GM21619 (cell line): Measurements from ENCODE around the gene ACLY.
"Not testable (repeated sequence)": the region's sequence is repeated elsewhere in the genome, so short reads cannot be mapped to it uniquely, and the experiment has no call there.

Experiments
- ATAC-seq: cut with Tn5 transposase; IDR thresholded peaks from one replicate; pipeline ENCODE4 v1.9.1; 2021; ENCODE audit not compliant: unreplicated experiment

Gene ACLY

DNA sequence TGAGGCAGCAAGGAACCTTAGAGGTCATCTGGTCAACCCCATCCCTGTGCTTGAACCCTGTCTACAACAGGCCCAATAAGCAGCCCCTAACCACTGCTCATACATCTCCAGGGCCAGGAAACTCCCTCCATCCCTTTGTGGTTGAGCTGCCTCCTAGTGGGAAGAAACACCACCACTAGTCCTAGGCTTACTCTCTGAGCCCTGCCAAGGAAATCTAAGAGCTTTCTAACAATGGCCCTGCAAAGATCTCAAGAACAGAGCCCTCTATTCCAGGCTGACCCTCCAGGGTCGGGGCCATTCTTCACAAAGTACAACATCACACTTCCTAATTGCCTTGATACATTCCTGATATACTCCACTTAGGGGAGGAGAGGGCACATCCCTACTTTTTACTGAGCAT, 5.8 kb downstream of the ACLY start:
- no peak for ATAC-seq

DNA sequence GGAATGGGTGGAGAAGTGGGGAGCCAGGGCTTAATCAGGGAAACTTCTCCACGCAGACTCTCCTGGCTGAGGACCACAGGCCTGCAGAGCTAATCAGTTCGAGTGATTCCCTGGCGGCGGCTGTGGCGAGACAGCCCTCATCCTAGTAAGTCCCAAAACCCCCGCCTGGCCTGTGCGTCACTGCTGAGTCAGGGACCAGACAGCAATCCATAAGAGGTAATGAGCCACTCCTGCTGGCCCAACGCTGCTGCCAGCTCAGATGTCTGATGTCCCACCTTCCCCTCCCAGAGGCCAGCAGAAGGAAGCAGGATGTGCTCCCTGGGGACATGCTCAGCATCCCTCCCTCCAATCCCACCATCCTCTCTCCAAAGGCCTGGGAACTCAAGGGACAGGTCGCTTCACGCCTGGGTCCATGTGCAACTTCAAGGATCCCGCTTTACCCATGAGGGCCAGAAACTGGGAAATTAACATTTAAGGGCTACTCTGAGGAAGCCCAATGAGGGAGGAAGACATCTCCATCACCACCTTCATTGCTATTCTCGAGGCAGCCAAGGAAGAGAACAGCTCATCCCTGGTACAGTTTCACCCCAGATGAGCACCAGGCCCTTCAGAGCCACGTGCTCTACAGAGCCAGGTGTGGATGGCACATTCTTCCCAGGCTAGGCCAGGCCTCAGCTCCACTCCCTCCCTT, 7.9 kb downstream of the ACLY start:
- ATAC-seq = no peak

DNA sequence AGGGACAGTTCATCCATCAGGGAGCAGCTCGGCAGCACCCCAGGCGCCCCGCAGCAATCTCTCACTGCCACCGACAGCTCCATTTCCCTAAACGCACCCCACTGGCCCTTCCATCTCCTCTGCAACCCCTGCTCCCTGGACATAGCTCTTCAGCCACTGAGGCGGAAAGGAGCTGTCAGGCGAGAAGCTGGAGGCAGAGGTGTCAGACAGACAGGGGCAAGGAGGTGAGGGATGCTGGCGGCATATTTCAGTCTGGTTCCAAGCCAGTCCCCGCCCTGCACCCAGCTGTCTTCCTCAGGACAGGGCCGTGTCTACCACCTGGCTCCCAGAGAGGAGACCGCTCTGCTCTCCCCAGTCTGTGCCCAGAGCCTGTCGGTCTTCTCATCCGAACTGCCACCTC, 9.7 kb downstream of the ACLY start:
- ATAC-seq = no peak

DNA sequence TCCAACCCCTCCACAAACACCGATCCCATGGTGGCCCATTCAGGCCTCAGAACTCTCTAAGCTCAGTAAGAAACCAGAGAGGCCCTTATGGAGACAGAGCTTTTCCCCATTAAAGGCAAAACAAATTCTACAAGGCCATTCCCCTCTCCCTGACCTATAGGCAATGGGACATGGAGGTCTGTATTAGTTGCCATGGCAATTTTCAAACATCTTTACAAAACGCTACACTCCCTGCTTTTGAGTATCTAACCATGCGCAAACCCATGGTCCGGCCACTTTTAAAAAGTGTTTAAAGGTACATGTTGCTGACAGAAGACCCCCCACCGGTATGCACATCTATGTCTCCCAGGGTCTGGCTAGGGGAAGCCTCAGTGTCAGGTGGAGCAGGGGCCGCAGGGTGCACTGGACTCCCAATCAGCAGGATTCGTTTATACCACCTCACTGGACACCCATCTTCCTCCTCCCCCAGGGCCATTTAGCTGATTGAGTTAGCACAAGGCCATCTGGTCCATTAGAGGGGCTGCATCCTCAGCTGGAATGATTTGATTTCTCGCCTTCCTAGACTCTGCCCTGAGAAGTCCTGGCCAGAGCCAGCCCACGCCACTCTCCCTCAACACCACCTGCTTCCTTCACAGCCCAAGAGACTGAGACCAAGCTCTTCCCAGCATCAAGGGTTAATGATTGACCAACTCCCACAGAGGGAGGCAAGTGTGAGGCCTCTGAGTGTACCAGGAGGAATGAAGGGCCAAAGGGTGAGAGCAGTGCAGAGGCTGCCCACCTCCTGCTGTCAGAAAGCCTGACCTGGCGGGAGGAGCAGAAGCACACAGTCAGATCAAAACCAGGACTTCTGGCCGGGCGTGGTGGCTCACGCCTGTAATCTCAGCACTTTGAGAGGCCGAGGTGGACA, 10.9 kb downstream of the ACLY start:
- ATAC-seq = no peak

DNA sequence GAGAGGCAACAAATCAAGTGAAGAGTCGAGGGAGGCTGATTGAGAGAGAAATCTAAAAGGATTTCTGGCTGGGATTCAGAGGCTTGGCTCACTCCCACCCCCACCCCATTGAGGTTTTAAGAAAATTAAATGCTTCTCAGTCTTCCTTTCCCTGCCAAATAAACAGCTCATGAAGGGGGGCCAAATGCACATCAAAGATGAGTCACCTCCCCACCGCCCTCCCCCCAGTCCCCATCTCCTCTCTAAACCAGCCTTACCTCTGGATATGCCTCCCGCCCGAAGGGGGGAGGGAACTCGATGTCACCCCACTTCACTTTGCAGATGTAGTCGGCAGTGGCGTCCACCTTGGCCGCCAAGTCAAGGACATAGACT, 11.6 kb downstream of the ACLY start:
- ATAC-seq = no peak

DNA sequence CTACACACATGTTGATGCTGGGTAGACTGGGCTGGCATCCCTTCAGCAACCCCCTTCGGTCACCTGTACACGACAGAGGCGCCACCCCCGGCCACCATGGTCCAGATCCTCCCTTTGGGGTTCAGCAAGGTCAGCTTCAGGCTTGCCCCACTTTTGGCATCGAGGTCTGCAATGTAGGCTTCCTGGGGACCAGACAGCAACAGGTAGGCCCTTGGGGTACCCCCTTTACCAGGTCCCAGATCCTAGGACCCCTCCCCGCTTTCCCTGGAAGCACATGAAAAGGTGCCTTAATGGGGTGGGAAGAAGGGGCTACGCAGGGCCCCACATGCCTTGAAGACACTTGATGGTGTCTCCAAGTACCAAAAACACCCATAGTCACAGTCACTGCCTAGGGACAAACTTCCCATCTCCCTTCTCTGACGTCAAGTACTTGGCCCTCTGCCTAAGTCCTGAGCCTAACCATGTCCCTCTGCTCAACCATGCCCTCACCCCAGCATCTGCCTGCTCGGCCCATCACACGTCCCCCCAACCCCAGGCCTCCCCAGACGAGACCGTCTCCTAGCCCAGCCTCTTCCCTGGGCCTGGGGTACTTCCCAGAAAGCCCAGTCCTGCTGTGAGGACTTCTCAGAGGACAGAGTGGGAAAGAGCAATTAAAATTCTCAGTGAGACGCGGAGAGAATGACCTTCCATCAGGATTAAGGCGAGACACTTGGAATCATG, 12.1 kb downstream of the ACLY start:
- no peak for ATAC-seq

DNA sequence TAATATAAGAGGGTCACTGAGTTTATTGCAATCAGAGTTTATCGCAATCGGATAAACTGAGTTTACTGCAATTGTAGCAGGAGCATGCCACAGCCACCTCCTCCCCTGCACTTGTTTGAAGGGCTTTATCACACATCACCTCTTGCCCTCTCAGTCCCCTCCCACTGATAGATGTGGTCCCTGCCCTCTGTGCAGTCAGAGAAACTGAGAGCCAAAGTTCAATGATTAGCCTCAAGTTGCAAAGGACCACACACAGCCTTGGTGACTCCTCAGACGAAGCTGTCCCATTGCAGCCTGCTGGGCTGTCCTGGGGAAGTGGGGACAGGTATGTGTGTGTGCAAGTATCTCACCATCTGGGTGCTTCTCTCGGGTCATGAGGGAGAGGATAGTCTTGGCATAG, 13.6 kb downstream of the ACLY start:
- no peak for ATAC-seq

DNA sequence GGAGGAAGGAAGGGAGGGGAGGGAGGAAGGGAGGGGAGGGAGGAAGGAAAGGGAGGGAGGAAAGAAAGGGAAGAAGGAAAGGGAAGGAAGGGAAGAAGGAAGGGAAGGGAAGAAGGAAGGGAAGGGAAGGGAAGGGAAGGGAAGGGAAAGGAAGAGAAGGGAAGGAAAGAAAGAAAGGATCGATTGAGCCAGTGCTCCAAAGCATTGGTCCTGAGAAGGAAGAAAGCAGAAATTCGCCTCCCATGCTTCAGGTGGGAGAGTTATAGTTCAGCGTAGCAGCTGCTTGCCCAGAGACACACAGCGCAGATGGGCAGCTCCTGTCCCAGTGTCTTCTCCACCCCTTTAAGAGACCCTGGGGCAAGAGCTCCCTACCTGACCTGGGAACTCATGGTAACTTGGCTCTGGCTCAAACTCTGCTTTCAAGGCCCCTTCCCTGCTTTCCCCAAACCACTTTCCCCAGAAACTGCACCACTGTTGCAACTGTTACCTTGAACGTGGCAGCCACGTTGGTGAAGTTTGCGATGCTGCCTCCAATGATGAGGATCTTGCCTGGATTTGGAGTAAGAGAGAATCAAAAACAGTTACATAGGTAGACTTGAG, 14.4 kb downstream of the ACLY start:
- ATAC-seq = no peak

DNA sequence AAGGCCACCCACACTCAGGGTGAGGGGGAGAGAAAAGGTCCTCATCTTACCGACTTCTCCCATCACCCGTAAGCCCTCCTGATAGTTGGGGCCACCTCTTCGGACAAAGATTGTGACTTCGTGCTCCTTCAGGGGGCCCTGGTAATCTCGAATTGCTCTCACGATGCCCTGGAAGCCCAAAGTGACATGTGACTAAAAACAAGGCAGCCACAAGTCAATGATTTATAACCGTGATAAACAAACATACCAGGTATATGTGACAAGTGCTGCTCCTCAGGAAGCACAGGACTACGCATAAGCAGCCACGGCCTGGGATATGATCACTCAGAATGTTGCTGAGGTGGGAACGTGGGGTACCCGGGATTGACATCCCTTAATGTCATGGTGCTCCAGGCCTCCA, 17.1 kb downstream of the ACLY start:
- ATAC-seq = no peak

DNA sequence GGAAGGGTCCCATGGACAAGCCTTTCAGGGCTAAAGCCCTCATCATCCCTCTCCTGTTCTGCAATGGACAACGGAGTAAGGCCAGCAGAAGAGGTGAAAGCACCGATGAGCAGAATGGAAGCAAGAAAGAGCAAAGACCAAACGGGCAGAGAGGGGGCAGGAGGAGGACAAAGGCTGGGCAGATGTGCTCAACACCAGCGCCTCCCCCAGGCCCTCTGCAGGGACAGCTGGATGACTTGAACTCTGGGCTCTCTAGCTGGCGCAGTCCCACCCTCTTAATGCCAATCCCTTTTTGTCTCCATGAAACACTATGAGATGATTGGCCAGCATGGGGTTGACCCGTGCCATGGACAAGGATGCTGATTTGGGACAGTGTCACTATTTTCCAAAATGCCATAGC, 22.0 kb downstream of the ACLY start:
- no peak for ATAC-seq

DNA sequence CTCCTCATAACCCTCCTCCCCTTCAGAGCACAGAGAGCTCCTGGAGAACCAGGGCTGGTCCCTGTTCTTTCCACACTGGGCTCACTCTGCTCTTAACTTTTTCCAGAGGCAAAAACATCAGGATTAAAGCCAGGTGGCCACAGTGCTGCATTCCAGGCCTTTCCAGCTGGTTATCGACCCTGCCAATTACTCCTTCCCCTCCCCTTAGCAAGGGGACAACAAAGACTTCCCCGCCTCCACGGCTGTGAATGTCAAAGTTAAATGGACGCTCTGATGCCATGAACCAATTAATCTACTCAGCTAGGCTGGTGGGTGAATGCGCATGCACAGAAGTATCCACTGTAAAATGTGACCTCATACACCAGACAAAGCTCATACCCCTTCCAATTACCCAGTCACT, 23.1 kb downstream of the ACLY start:
- no peak for ATAC-seq

DNA sequence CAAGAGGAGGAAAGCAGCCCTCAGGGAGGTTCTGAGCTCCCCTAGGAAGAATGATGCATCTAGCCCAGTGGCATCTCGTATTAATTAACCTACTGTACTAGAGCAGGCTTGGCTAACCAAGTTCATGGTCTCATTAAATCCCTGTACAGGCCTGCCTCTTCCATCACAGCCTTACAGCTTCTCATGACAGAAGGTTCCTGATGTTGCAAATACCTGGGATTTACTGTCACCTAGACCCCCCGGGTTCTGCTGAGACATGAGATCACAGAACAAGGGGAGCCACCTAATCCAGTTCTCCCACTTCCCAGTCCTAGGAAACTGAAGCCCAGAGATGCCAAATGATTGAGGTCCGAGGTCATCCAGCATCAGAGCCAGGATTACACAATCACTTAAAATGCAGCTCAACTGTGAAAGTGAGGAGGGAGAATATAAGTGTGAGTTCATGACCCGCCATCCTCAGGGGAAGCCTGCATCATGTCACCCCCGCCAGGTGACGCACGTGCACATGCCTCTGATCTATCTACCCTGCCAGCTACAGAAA, 23.9 kb downstream of the ACLY start:
- ATAC-seq = no peak

DNA sequence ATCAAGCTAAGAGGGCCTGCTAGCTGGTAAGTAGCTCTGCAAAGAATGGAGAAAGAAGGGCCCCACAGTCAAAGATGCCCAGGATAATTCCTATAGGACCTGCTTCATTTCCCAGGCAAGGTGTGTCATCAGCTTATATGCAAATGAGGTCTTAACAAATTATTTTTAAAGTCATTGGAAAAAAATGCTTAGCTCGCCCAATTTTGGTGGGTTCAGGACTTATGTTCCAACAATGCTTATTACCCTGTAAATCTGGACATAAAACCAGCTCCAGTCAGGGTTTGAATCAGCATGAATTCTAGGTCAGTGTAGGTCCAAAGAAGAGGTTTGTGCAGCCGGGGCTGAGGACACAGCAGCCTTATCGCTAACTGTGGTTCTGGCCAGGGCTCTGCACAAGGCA, 25.4 kb downstream of the ACLY start:
- ATAC-seq = no peak

DNA sequence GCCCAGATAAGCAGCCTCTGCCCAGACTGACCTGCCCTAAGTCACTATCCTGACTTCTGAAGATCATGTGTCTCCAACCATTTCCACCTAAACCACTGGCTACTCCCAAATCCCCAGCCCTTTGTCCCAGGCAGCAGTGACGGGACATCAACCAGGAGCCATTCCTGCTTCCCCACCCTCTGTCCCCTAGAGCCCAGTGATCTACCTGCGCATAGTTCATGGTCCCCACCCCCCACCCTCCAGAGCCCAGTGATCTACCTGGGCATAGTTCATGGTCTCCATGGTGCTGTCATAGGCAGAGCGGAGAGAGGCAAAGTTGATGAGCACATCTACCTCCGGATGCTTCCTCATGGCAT, 26.8 kb downstream of the ACLY start:
- ATAC-seq = no peak

DNA sequence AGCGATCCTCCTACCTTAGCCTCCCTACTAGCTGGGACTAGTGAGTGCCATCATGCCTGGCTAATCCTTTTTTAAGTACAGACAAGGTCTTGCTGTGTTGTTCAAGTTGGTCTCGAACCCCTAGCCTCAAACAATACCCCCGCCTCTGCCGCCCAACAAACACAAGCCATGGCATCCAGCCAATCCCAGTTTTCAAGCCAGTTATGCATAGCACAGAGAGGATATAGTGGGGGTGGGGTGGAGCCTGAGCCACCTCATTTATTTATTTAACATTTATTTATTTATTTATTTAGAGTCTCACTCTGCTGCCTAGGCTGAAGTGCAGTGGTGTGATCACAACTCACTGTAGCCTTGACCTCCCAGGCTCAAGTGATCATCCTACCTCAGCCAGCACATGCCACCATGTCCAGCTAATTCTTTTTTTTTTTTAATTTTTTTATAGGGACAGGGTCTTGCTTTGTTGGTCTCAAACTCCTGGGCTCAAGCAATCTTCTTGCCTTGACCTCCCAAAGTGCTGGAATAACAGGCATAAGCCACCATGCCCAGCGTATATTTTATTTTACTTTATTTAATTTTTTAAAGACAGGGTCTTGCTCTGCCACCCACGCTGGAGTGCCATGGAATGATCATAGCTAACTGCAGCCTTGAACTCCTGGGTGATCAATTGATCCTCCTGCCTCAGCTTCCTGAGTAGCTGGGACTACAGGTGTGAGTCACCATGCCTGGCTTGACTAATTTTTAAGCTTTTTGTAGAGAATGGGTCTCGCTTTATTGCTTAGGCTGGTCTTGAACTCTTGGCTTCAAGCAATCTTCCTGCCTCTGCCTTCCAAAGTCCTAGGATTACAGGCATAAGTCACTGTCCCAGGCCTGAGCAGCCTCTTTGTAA, 27.4 kb downstream of the ACLY start:
- ATAC-seq = no peak

DNA sequence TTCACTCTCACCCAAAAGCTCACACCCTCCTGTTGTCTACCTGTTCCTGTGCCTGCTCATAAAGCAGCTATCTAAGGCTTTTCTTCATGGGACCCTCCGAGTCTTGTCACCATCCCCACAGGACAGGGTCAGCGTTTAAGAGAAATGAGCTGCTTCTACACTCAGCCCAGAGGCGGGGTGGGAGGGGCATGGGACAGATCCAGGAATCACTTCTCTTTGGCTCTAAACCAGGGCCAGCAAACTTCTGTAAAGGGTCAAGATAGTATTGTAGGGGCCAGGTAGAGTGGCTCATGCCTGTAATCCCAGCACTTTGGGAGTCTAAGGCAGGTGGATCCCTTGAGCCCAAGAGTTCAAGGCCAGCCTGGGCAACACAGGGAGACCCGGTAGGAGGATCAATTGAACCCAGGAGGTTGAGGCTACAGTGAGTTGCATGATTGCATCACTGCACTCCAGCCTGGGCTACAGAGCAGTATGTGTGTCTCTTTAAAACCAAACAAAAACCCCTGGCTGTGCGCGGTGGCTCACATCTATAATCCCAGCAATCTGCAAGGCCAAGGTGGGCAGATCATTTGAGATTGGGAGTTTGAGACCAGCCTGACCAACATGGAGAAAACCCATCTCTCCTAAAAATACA, 30.3 kb downstream of the ACLY start:
- ATAC-seq = no peak

DNA sequence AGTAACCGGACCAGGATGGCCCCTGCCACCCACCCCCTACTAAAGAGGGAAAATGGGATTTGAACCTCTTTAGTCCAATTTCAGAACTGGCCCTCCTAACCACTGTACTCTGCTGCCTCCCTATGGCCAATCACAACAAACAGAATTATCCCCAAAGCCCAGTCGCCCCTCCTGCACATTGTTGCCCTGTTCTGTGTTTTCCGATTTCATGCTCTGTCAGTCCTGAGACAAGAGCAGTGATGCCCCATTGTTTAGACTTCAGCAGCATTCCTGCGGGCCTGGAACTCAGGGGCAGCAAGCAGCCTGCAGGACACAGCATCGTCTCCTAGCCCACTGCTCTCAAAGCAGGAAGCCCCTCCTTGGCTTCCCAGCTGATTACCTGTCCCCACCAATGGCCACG, 33.0 kb downstream of the ACLY start:
- ATAC-seq = no peak

DNA sequence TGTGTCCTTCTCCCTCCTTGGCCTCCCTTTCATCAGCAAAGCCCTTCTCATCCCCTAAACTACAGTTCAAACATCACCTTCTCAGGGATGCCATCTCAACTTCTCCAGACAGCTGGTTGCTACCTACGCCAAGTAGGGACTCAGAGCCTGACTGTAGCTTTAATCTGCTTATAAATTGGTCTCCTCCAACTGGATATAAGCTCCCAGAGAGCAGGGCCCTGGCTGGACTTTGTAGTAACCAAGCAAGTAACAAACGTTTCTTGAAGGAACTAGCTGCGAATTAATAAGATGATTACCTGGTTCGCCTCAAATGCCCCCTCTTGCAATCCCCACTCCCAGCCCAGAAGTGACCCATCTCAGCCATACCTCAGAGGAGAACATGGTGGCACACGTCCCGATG, 36.0 kb downstream of the ACLY start:
- no peak for ATAC-seq

DNA sequence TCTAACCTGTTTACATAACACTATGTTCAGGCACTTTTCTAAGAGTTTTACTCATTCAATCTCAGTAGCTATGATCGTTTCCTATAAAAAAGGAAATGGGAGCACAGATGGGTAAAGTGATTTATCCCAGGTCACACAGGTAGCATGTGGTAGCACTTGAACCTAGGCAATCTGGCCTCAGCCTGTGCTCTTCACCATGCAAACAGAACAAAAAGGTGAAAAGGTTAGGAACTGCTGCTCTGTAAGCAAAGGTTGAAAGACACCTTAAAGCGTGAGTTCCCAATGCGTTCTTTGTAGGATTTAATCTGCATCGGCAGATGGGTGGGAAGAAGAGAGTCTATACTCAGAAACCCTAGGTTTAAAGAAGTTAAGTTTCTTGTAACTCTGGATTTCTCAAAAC, 38.6 kb downstream of the ACLY start:
- no peak for ATAC-seq

DNA sequence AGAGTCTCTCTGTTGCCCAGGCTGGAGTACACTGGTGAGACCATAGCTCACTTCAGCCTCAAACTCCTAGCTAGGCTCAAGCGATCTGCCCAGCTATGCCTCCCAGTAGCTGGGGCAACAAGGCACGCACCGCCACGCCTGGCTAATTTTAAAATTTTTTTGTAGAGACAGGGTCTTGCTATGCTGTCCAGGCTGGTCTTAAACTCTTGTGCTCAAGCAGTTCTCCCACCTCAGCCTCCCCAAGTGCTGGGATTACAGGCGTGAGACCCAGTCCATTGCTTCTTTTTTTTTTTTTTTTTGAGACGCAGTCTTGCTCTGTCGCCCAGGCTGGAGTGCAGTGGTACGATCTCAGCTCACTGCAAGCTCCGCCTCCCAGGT, 44.5 kb downstream of the ACLY start:
- not testable (repeated sequence) for ATAC-seq
